HL-60 (cell line): Measurements from ENCODE around the gene CHMP4B.

Experiments
- DNase-seq, 2 experiments: peaks; one replicate each; pipeline ENCODE4 v3.0.0-alpha.2; 2010 to 2020; ENCODE audit warnings: low read depth in 1 of 2, low spot score in 1 of 2
- H3K27ac ChIP-seq: fragments of 250-450 bp; sonication (Bioruptor Pico); replicated peaks from 2 replicates; pipeline ENCODE4 v1.5.1; 2020; ENCODE audit warnings: mild to moderate bottlenecking, moderate library complexity
- H3K27me3 ChIP-seq: fragments of 250-450 bp; sonication (Bioruptor Pico); 2 replicates; pipeline ENCODE4 v1.5.1; 2021; ENCODE audit warnings: mild to moderate bottlenecking, moderate library complexity; ENCODE audit not compliant: insufficient read depth, poor library complexity, severe bottlenecking
- H3K4me3 ChIP-seq: replicated peaks from 2 replicates; pipeline ENCODE4 v1.5.1; 2011; ENCODE audit warnings: mild to moderate bottlenecking, control low read depth, low read length; ENCODE audit not compliant: insufficient read depth
- GABPA ChIP-seq: IDR thresholded peaks from 2 replicates; pipeline ENCODE4 v1.6.1; 2012; ENCODE audit warnings: low read depth
- POLR2AphosphoS5 ChIP-seq: IDR thresholded peaks from 2 replicates; pipeline ENCODE4 v1.6.1; 2012; ENCODE audit warnings: low read depth
- SPI1 ChIP-seq: IDR thresholded peaks from 2 replicates; pipeline ENCODE4 v1.6.1; 2012; ENCODE audit warnings: low read depth, mild to moderate bottlenecking, borderline replicate concordance
- TF ChIP-seq, protein P1 (sequence below): IDR thresholded peaks from 2 replicates; pipeline ENCODE4 v1.6.1; 2012; ENCODE audit warnings: low read depth; ENCODE audit not compliant: insufficient replicate concordance
- TF ChIP-seq, protein P2 (sequence below): IDR thresholded peaks from one replicate; pipeline ENCODE4 v1.5.1; 2011; ENCODE audit warnings: low read length, control low read depth, inconsistent platforms; ENCODE audit not compliant: insufficient read depth

The CHMP4B gene

DNA sequence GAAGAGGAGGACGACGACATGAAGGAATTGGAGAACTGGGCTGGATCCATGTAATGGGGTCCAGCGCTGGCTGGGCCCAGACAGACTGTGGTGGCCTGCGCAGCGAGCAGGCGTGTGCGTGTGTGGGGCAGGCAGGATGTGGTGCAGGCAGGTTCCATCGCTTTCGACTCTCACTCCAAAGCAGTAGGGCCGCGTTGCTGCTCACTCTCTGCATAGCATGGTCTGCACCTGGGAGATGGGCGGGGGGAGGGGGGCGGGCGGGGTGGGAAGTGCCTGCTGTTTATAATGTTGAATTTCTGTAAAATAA is 42.3 kb downstream of the CHMP4B start:
- TF ChIP-seq, protein P1, sequence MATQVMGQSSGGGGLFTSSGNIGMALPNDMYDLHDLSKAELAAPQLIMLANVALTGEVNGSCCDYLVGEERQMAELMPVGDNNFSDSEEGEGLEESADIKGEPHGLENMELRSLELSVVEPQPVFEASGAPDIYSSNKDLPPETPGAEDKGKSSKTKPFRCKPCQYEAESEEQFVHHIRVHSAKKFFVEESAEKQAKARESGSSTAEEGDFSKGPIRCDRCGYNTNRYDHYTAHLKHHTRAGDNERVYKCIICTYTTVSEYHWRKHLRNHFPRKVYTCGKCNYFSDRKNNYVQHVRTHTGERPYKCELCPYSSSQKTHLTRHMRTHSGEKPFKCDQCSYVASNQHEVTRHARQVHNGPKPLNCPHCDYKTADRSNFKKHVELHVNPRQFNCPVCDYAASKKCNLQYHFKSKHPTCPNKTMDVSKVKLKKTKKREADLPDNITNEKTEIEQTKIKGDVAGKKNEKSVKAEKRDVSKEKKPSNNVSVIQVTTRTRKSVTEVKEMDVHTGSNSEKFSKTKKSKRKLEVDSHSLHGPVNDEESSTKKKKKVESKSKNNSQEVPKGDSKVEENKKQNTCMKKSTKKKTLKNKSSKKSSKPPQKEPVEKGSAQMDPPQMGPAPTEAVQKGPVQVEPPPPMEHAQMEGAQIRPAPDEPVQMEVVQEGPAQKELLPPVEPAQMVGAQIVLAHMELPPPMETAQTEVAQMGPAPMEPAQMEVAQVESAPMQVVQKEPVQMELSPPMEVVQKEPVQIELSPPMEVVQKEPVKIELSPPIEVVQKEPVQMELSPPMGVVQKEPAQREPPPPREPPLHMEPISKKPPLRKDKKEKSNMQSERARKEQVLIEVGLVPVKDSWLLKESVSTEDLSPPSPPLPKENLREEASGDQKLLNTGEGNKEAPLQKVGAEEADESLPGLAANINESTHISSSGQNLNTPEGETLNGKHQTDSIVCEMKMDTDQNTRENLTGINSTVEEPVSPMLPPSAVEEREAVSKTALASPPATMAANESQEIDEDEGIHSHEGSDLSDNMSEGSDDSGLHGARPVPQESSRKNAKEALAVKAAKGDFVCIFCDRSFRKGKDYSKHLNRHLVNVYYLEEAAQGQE: no peak
- TF ChIP-seq SPI1 (no peak), POLR2AphosphoS5 (no peak), GABPA (no peak)
- TF ChIP-seq, protein P2, sequence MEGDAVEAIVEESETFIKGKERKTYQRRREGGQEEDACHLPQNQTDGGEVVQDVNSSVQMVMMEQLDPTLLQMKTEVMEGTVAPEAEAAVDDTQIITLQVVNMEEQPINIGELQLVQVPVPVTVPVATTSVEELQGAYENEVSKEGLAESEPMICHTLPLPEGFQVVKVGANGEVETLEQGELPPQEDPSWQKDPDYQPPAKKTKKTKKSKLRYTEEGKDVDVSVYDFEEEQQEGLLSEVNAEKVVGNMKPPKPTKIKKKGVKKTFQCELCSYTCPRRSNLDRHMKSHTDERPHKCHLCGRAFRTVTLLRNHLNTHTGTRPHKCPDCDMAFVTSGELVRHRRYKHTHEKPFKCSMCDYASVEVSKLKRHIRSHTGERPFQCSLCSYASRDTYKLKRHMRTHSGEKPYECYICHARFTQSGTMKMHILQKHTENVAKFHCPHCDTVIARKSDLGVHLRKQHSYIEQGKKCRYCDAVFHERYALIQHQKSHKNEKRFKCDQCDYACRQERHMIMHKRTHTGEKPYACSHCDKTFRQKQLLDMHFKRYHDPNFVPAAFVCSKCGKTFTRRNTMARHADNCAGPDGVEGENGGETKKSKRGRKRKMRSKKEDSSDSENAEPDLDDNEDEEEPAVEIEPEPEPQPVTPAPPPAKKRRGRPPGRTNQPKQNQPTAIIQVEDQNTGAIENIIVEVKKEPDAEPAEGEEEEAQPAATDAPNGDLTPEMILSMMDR: no peak
- Histone ChIP-seq H3K27ac (no peak overlapping the region), H3K4me3 (no peak overlapping the region), H3K27me3 (no peaks in the 10 kb centered on the region)
- DNase-seq: no peak

DNA sequence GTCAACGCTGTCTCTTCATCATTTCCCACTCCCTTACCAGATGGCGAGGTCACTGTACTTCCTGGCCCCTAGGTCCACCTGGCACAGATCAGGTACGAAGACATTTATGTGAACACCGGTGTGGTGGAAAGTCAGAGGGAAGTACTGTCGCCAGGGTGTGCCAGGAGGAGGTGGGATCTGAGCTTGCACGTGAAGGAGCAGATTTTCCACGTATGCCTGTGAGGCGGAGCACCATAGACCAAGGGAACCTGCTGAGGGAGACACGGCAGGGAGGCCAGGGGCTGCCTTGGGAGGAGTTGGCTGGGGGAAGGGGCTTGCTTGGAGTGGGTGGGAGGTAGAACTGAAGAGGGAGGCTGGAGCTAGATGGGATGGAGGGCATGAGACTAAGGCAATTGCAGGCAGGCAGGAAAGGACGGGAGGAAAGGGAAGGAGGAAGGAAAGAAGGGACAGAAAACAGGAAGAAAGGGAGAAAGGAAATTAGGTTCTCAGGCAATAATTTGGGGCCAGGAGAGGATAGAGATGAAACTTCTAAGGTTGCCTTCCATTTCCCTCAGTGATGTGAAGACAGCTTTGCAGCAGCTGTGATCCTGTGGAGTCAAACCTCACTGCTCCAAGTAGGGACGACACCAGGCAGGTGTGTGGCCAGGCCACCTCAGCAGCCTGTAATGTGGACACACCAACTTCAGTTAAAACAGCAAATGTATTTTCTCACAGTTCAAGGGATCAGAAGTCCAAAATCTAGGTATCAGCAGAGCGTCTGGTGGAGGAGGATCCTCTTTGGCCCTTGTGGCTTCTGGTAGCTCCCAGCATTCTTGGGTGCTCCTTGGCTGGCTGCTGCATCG is 46.8 kb downstream of the CHMP4B start:
- DNase-seq: no peak
- no peaks in the 10 kb centered on the region for H3K27me3 ChIP-seq
- TF ChIP-seq SPI1 (no peak), GABPA (no peak), POLR2AphosphoS5 (no peak)
- TF ChIP-seq, protein P1: no peak
- TF ChIP-seq, protein P2: no peak
- H3K27ac ChIP-seq: no peak overlapping the region
- H3K4me3 ChIP-seq: no peak overlapping the region

DNA sequence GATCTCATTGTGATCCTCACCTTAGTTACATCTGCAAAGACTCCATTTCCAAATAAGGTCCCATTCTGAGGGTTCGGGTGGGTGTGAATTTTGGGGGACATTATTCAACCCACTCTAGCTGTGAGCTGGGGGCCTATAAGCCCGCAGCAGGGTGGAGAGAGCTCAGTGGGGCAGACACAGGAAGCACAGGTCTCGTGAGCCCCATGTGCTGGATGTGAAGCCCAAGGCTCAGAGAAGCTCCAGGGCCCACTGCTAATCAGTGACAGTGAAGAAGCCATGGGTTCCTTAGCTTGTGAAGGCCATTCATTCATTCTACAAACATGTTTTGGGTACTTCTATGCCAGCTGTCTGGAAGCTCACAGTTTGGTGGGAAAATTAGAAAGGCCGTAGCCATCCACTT is 47.5 kb downstream of the CHMP4B start:
- no peak for DNase-seq
- no peaks in the 10 kb centered on the region for H3K27me3 ChIP-seq
- no peak overlapping the region for H3K27ac ChIP-seq
- TF ChIP-seq, protein P1: no peak
- no peak for TF ChIP-seq GABPA
- TF ChIP-seq SPI1: no peak
- TF ChIP-seq, protein P2: no peak
- TF ChIP-seq POLR2AphosphoS5: no peak
- no peak overlapping the region for H3K4me3 ChIP-seq
